ENCODE data around the gene HSD17B2.

DNA sequence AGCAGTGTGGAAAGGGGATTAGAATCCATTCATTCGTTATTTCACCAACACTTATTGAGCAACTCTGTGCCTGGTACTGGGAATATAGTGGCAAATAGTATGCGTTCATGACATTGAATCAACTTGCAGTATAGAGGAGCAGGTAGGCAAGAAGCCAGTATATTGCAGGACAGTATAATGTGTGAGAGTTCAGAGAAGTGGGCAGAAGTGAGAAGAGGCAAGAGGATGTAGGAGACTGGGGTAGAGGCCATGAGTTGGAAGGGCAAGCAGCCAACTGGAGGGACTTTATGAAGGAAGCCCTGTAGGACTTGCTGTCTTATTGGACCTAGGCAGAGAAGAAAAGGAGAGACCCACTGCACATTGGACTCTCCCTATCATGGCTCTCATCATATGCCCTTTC, 12.3 kb downstream of the HSD17B2 start:
- TF ChIP-seq, protein P1, sequence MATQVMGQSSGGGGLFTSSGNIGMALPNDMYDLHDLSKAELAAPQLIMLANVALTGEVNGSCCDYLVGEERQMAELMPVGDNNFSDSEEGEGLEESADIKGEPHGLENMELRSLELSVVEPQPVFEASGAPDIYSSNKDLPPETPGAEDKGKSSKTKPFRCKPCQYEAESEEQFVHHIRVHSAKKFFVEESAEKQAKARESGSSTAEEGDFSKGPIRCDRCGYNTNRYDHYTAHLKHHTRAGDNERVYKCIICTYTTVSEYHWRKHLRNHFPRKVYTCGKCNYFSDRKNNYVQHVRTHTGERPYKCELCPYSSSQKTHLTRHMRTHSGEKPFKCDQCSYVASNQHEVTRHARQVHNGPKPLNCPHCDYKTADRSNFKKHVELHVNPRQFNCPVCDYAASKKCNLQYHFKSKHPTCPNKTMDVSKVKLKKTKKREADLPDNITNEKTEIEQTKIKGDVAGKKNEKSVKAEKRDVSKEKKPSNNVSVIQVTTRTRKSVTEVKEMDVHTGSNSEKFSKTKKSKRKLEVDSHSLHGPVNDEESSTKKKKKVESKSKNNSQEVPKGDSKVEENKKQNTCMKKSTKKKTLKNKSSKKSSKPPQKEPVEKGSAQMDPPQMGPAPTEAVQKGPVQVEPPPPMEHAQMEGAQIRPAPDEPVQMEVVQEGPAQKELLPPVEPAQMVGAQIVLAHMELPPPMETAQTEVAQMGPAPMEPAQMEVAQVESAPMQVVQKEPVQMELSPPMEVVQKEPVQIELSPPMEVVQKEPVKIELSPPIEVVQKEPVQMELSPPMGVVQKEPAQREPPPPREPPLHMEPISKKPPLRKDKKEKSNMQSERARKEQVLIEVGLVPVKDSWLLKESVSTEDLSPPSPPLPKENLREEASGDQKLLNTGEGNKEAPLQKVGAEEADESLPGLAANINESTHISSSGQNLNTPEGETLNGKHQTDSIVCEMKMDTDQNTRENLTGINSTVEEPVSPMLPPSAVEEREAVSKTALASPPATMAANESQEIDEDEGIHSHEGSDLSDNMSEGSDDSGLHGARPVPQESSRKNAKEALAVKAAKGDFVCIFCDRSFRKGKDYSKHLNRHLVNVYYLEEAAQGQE (IDR thresholded peaks at IDR 0.05; ENCODE audit: insufficient read depth in 1 of 2, low read depth in 2 of 2, low read length in 2 of 2) = no peak
- TF ChIP-seq POLR2AphosphoS5 (IDR thresholded peaks at IDR 0.05; ENCODE audit: low read depth, low read length) (no peak), TAF1 (IDR thresholded peaks at IDR 0.05; ENCODE audit: borderline replicate concordance, insufficient read depth, low read length) (no peak)
